Adrenal gland (tissue), 12 donors: Measurements from ENCODE around the gene HDAC4. TPM values are rescaled to one million over a fixed set of nuclear protein-coding genes. Genes with fewer than 3 reads are reported as not detected.

Experiments used
- DNase-seq, 7 donors: peaks; one replicate each; pipeline ENCODE4 v3.0.0-alpha.2; 2019 to 2020
- H3K27ac ChIP-seq, 5 donors: fragments of 200-600 bp; sonication (generic) in 4 of 5; 1 replicate in 3 of 5; 2 replicates in 2 of 5; pipeline versions ENCODE4 v1.5.1 to v1.8.0; 2016 to 2020; ENCODE audit warnings: mild to moderate bottlenecking in 1 of 5
- H3K27me3 ChIP-seq: fragments of 200-600 bp; 2 replicates; pipeline ENCODE4 v1.8.0; 2021
- H3K36me3 ChIP-seq, 2 donors: fragments of 200-600 bp; replicated peaks in 1 of 2; 1 replicate in 1 of 2; 2 replicates in 1 of 2; pipeline versions ENCODE4 v1.5.1 to v1.8.0; 2018 to 2022
- H3K4me1 ChIP-seq, 2 donors: fragments of 200-600 bp; replicated peaks in 1 of 2; 1 replicate in 1 of 2; 2 replicates in 1 of 2; pipeline versions ENCODE4 v1.5.1 to v1.8.0; 2018 to 2021
- H3K4me3 ChIP-seq, 4 donors: fragments of 200-600 bp; sonication (generic) in 3 of 4; one replicate each; pipeline ENCODE4 v1.5.1; 2016 to 2018
- H3K9me3 ChIP-seq, 3 donors: fragments of 200-600 bp; sonication (generic) in 1 of 3; replicated peaks in 1 of 3; 1 replicate in 2 of 3; 2 replicates in 1 of 3; pipeline versions ENCODE4 v1.5.1 to v1.8.0; 2016 to 2021
- CTCF ChIP-seq, 6 experiments: fragments of 450-650 bp in 4 of 6; fragments of 200-600 bp in 2 of 6; sonication (generic) in 1 of 6; IDR thresholded peaks; 1 replicate in 5 of 6; 2 replicates in 1 of 6; pipeline versions ENCODE4 v1.5.1 to v1.8.0; 2016 to 2021; ENCODE audit warnings: antibody characterized with exemption in 6 of 6, mild to moderate bottlenecking in 2 of 6, moderate library complexity in 1 of 6
- POLR2A ChIP-seq, 2 donors: fragments of 450-650 bp; IDR thresholded peaks; one replicate each; pipeline ENCODE4 v1.6.1; 2017; ENCODE audit warnings: antibody characterized with exemption in 2 of 2, mild to moderate bottlenecking in 2 of 2, moderate library complexity in 1 of 2
- WGBS, 4 donors: extraction: QIAGEN DNeasy Blood & Tissue Kit in 2 of 4; methylation state at CpG; one replicate each; pipeline versions ENCODE4 v1.1.5 to v1.1.7; 2013 to 2017; 5-methylcytosine and 5-hydroxymethylcytosine counted together
- intact Hi-C, 2 donors: fragments of 100-400 bp; cut with DNase I; formaldehyde crosslinking; loops; one replicate each; pipeline versions ENCODE4 v1.14.1 to v1.15.0; 2022 to 2023
- polyA plus RNA-seq, 3 donors: library from polyadenylated mRNA; stranded (reverse); fragments of 200-250 nt in 2 of 3; fragments of 350-450 nt in 1 of 3; fragmentation: Illumina TruSeq in 1 of 3; extraction: RNeasy Lipid Tissue Mini Kit (QIAGEN cat#74804) in 1 of 3; gene quantifications; one replicate each; pipeline ENCODE4 v1.2.3, GENCODE V29; 2013 to 2014
- total RNA-seq, 9 donors: library from RNA; depleted of rRNA in 4 of 9; stranded (reverse); fragments of >200 nt in 4 of 9; fragments of 120-200 nt in 1 of 9; fragmentation: NEBNext Ultra II Directional in 1 of 9; extraction: Animal tissue kit (Norgen Biotek cat#: 25700) in 1 of 9; gene quantifications; one replicate each; pipeline versions ENCODE4 v1.1.0 to v1.2.4, GENCODE V29; 2013 to 2023
- donor health status: healthy with polysubstance abuse.
- donor health status: Bipolar disorder and iron deficiency.
- donor health status: DM: yes; HTN: yes; CAD: no.
- donor health status: DM: no; HTN: no; CAD: no.
- donor health status: DM: no; HTN: no; CAD: no.
- donor health status: DM: yes; HTN: yes; CAD: no.

Gene HDAC4
- total and polyA plus RNA-seq, 12 donors, result 8.3 to 88.9 (median 28.7) TPM

DNA sequence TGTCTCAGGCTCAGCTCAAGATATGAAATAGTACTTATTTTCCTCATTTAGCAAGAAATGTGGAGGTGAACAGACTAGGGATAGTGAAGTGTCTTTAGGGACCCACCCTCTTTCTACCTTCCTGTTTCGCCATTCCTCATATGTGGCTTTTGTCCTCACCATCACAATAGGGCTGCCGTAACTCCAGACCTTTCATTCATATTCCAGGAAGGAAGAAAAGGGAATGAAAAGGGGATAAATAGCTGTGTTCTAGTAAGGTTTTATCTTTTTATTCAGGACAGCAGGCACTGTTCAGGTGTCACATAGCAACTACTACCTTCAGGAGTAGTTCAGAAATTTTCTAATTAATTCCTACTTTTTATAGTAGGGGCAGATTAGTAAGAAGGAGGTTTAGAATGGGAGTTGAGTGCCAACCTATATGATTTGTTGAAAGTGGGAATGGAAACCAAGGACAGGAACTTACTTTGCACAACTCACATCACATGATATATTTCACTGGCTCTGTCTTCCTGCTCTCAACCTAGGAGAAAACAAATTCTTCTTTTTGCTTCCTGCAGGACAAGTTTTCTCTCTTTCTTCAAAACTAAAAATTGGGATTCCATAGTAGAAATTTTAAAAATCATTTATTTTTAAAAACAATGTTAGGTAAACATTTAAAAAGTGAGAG is 36.0 kb upstream of the HDAC4 start:
- Histone ChIP-seq H3K27ac (no peak overlapping the region), H3K36me3 (no peaks in the 10 kb centered on the region), H3K9me3 (no peaks in the 10 kb centered on the region), H3K4me1 (peaks cover 0 to 5% of the 10 kb centered on the region in 2 donors), H3K4me3 (no peak overlapping the region), H3K27me3 (no peaks in the 10 kb centered on the region)
- TF ChIP-seq POLR2A (IDR thresholded peaks at IDR 0.05), result no peak
- TF ChIP-seq CTCF (IDR thresholded peaks at IDR 0.05), result no peak
- intact Hi-C loops, result no loop called here
- no peak for DNase-seq
- WGBS, 4 donors, result 89 to 96% (median 94%) methylated on average over 2 of the region's 2 CpGs

- Histone ChIP-seq H3K4me3 (no peak overlapping the region), H3K9me3 (no peaks in the 10 kb centered on the region), H3K4me1 (peaks cover 0 to 5% of the 10 kb centered on the region in 2 donors), H3K27ac (no peak overlapping the region), H3K36me3 (no peaks in the 10 kb centered on the region), H3K27me3 (no peaks in the 10 kb centered on the region)
- DNase-seq, result no peak
- TF ChIP-seq POLR2A (IDR thresholded peaks at IDR 0.05) (no peak), CTCF (IDR thresholded peaks at IDR 0.05) (no peak)
- 73 to 86% (median 76%) methylated on average over 4 to 5 of the region's 5 CpGs for WGBS, 4 donors
- intact Hi-C loops, result no loop called here
Observed at GRCh38 chr2:239436076-239436475, 35.3 kb upstream of the HDAC4 start.

- Histone ChIP-seq H3K27me3 (no peaks in the 10 kb centered on the region), H3K4me3 (no peak overlapping the region), H3K27ac (no peak overlapping the region), H3K9me3 (no peaks in the 10 kb centered on the region), H3K36me3 (no peaks in the 10 kb centered on the region), H3K4me1 (no peaks in the 10 kb centered on the region)
- intact Hi-C loops, result no loop called here
- DNase-seq, result no peak
- WGBS, 4 donors, result 55 to 66% (median 61%) methylated on average over 4 of the region's 4 CpGs
- TF ChIP-seq POLR2A (IDR thresholded peaks at IDR 0.05) (no peak), CTCF (IDR thresholded peaks at IDR 0.05) (no peak)
Observed at GRCh38 chr2:239433777-239434403, 33.1 kb upstream of the HDAC4 start.

- Histone ChIP-seq H3K9me3 (no peaks in the 10 kb centered on the region), H3K27me3 (no peaks in the 10 kb centered on the region), H3K27ac (no peak overlapping the region), H3K4me1 (no peaks in the 10 kb centered on the region), H3K36me3 (no peaks in the 10 kb centered on the region), H3K4me3 (no peak overlapping the region)
- DNase-seq, result no peak
- TF ChIP-seq CTCF (IDR thresholded peaks at IDR 0.05), result no peak
- no peak for TF ChIP-seq POLR2A (IDR thresholded peaks at IDR 0.05)
- intact Hi-C loops, result no loop called here
- WGBS, 4 donors, result 88 to 100% (median 88%) methylated on average over 1 of the region's 1 CpG
Observed at GRCh38 chr2:239432174-239432573, 31.4 kb upstream of the HDAC4 start.
